Activated CD8-positive, alpha-beta memory T cell treated with anti-CD3 and anti-CD28 coated beads, Interleukin-2, amount 50 U/mL, for 1 hour (primary cell): ENCODE data around the gene ADCY3.

Experiments used
- DNase-seq: peaks from one replicate; pipeline ENCODE4 v3.0.0-alpha.2; 2020; ENCODE audit errors: extremely low read depth

Gene ADCY3

DNA sequence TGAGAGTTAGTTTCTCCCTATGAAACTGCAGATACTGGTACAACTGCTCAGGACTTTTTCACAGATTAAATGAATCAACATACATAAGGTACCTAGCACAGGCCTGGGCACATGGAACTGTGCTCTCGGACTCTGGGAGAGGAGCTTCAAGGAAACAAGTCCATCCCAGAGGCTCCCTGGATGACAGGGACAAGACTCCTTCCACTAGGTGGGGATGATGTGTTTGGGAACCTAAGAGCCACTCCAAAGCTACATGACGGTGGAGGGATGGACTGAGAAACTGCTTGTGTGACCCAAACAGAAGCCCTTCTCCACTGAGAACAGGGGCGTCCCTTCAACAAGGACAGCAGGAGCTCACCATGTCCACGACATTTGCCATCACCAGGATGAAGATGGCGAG is 89.7 kb downstream of the ADCY3 start:
- DNase-seq, result no peak

DNA sequence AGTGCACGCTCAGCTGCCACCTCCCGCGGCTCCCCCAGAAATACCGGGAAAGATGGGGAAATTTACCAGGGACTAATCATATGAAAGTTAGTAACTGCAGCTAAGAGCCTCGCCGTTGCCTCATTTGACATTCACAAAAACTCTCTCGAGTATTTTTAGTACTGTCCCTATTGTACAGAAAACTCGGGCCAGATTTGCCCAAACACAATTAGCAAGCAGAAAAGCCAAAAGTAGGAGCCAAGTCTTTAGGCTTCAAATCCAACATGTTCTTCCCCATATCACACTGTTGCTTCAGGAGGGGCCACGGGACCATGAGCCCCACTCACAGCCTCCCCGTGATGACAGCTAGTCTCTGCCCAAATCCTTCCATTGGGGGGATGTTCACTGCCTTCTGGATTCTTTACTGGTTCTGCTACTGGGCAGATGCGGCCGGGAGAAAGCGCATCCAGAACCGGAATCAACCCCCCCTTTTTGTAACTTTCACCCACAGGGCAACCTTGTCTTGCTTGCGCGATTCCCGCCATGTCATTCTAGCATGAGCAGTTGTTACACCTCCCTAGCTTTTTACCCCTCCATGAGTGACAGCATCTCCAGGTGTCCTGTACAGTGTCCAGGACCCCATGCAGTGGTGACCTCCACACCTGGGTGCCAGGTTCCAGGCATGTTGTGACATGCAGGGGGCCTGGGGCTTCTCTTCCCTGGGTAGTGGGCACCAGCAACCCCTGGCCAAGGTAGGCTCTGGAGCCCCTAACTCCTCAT is 91.6 kb downstream of the ADCY3 start:
- DNase-seq, result no peak

DNA sequence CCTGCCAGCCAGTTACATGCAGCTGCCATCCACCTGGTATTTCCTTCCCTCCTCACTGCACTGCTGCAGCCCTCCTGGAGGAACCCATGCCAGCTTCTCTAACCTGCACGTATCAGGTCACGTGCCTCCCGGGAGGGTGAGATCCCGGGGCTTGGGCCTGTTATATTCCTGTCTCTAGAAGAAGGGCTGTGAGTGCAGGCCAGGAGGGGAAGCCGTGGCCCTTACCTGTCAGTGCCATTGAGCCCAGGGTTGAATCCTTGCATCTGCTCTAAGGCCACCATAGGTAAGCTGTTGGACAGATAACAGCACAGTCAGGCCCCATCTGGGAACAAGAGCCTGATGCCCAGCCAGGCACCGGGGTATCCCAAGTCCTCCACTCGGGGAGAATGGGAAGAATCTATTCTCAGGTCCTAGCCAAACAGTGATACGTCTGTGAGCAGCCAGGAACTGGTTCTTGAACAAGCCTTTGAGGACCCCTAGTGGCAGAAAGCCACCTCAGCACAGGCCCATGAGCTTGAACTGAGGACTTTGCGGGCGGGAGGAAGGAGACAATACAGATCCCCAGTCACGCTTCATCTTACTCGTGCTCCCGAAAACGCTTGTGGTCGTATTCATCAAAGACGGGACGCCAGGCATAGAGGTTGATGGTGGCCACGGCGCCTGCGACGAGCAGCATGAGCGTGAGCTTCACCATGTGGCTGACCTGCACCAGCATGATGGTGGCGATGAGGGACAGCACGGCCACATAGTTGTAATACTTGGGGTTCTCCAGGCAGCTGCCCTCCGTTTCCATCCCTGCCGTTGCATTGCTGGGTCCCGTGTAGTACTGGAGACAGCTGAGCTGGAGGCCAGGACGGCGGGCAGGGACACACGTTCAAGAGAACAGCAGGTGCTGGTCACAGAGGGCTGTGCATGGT is 92.5 kb downstream of the ADCY3 start:
- DNase-seq, result peak; percentile 28

DNA sequence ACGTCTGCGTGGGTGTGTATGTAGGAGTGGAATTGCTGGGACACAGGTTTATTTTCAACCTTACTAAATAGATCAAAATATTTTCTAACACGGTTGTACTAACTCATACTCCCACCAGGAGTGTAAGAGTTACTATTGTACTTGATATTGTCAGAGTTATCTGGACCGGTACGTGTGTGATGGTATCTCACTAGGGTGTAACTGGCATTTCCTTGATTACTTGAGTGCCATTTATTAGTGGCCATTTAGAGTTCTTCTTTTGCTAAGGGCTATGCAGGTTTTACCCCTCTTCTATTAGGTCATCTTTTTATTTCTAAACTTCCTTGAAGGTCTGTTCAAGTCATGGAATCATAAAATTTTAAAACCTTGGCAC is 93.3 kb downstream of the ADCY3 start:
- no peak for DNase-seq

DNA sequence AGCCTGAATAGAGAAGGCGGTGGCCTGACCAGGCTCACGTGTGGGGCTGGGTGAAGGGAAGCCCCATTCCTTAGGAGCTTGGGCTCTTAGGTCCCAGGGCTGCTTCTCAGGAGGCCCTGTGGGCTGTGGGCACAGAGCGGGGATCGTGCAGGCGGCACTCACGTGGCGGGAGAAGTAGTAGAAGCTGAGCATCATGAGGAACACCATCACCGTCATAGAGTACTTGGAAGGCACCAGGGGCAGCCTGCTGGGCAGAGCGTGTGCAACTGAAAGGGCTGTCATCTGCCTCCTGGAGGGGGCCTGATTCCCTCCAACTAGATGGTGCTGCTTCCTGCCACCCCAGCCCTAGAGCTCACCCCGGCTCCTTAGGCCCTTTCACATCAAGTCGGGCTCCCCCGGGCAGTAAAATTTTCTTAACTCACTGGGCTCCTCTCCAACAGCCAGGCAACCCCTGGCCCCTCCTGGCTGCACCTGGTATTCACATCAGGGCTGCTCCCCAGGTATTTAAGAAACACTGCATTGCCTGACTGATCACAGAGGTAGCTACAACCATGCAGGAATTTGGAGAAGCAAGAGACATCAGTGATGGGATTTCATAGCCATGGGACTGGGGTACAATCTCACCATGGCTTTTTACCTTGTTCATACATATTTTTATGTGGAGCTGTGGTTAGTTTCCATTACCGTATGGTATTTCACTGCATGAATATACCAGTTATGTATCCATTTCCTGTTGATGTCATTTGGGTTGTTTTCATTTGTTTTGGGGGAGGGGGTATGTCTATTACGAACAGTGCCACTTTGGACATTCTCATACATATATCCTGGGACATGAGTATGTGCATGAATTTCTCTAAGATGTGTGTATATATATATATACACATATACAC is 93.9 kb downstream of the ADCY3 start:
- DNase-seq, result no peak

DNA sequence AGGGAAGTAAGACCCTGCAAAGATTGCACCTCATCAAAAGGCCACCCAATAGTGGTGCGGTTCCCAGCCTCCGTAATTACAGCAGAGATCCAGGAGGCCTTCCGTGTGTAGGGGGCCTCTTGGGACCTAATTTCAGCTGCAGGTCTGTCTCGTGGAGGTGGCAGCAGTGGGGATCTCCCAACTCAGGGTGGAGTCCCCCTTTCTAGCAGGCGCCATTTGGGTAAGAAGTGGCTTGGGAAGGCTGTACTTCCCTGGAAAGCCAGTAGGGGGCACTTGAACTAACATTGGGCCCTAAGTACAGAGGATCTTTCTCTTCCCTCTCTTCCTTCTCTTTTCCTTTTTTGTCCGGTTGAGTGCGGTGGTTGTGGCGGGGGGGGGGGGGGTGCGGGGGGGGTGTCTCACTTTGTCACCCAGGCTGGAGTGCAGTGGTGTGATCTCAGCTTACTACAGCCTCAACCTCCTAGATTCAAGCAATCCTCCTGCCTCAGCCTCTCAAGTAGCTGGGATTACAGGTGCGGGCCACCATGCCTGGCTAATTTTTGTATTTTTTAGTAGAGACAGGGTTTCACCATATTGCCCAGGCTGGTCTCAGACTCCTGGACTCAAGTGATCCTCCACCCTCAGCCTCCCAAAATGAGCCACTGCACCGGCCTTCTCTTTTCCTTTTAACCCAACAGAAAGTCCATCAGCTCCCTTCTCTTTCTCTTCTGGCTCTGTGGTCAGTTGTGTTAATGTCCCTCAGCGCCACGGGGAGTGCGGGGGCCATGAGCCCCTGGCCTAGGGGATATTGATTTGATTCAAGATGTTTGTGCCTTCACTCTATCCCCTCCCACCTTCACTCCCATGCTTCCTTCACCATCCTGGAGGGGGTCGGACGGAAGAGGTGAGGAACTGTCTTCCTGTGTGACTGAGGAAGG is 94.8 kb downstream of the ADCY3 start:
- DNase-seq, result no peak

DNA sequence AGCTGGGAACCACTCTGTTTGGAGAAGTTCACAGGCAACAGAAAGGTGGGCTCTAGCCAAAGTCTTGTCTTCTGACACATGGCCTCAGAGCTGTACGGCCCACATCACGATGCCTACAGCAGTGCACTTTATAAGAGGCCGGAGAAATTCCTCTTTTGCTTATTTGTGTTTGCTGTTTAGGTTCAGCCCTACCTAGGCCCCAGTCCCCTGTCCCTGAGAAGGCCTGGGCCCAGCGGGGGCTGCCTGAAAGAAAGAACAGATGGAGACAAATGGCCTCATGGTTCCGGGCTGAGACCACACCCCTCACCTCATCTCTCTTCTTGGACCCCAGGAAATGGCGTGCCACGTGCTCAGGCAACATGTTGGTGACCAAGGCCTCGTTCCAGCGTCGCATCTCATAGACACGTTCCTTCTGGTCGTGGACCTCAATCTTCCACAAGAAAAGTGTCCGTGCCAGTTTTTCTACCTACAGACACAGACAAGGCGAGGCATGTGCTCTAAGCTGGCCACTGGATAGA is 95.9 kb downstream of the ADCY3 start:
- DNase-seq, result no peak

DNA sequence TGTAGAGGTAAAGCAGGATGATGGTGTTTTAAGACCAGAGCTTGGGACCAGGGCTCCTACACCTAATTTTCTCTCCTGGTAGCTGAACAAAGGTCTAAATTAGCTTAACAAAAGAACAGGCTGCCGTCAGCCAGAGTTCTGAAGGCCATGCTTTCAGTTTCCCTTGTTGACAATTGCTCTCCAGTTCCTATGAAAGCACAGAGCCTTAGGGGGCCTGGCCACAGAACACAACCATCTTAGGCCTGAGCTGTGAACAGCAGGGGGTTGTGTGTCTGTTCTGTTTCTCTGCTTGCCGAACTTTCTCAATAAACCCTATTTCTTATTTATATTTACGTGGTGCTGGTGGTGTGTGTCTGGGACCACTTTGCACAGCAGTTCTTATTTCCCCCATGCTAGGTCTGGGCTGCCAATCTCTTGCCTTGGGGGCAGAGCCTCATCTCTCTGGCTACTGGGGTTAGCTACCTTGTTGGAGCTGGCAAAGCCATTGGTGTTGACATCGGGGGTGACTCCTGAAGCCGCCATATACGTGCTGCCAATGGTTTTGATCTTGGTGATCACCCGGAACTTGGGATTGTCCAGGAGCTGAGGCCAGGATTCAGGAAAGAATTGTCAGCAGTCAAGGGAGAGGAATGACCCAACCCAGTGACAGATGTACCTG is 97.9 kb downstream of the ADCY3 start:
- DNase-seq, result no peak

DNA sequence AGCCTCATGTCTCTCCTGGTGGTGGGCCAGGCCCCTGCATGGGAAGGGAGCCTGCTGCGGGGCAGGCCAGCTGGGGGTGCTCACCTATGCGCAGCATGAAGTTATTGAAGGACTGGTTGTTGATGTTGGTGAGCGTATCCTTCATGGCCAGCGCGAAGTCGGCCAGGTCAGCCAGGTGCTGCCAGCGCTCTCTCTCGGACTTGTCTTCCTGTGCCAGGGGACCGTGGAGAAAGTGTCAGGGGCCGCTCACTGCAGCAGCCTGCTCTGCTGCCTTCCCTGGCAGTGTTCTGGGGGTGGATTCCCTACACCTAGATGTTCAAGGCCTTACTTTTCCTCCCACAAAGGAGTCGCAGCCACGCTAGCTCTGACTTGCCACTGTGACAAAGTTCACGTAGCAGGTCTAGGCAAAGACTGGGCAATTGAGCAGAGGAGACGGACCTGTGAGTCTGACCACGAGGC is 98.6 kb downstream of the ADCY3 start:
- no peak for DNase-seq

DNA sequence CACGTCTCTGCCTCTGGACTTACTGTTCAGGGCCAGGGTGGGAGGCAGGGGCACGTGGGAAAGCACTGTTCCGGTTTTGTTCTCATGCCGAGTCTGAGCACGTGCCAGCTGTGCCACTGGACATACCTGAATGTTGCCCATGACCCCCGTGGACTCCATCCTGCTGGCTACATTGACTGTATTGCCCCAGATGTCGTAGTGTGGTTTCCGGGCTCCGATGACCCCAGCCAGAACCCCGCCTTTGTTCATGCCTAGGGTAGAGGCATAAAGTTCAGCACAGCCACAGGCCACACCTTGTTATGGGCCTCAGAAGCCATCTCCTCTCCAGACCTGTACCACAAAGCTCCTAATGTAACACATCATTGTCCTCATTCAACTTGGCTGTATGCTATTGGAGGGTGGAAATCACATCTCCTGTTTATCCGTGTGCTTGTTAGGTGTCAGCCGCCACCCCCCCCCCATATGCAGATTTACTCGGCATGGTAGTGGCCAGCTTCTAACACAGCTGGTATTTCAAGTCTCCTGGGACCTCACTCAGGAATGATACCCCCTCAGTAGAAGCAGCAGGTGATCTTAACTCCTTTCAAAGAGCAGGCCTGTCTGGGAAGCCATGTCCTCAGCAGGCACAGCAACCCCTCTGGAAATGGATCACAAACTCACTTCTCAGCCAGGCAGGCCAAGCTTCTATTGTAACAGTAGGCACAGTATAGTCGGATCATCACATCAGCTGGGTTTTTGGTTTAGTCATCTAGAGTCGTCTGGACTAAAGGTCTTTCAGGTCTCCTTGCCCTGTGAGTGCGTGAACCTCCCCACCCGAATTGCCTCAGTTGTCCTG is 99.2 kb downstream of the ADCY3 start:
- DNase-seq, result no peak

DNA sequence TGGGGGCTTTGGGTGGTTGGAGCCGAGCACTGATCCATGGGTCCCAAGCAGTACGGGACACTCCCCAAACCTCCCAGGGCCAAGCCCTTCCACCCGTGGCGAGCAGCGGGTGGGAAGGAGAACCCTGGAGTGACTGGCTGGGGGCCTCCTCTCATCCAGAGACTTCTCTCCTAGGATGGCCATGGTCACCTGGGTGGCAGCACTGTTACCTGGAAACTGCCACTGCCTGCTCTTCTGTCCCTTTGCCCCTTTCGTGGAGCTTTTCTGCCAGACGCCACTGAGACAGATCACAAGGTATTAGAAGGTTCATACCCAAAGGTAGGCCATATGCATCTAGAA is 99.9 kb downstream of the ADCY3 start:
- no peak for DNase-seq

DNA sequence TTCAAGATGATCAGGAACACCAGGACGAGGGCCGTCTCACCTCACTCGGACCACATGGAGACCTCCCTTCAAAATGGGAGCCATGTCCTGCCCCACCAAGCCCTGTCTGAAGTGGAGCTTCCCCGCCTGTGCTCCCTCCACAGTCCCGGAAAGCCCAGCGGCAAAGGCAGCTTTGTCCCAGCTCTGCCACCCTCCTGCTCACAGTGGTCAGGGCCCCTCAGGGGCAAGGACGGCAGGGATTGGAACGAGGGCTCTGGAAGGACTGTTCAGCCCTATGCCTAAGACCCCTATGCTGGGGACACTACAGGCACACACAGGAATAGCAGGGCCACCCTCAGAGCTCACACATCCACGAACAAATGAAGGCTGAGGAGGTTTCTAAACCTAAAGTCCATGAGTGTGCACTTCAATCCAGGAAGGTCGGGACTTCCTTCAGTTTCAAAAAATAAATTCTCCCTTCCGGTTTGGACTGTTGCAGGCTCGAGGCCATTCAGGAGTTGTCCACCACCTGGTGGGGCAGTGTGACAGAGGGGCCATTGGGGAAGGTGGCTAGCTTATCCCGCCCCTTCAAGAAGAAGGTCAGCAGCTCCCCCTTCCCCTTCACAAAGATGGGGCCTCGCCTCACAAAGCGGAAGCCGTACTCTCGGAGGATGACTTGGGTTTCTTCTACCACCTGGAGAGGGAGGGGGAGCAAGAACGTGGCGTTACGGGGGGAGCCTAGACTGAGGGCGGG is 100.4 kb downstream of the ADCY3 start:
- no peak for DNase-seq

DNA sequence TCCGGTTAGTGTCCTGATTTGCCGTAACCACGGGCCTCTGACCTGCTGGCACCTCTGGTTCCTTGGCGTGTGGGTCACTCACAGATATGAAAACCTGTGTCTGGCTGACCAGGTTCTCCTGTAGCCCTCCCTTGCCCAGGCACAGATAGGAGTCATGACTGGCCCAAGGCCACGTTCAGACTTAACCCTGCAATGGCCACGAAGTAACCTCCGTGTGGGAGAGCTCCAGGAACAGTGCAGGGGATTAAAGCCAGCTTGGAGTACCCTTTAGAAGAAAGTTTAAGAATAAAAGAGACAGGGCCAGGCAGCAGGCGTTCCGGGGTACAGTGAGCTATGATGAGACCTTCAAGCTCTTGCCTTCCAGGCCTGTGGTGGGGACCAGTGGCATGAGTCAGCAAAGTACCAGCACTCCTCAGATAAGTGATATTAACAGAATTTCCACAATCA is 101.3 kb downstream of the ADCY3 start:
- no peak for DNase-seq

DNA sequence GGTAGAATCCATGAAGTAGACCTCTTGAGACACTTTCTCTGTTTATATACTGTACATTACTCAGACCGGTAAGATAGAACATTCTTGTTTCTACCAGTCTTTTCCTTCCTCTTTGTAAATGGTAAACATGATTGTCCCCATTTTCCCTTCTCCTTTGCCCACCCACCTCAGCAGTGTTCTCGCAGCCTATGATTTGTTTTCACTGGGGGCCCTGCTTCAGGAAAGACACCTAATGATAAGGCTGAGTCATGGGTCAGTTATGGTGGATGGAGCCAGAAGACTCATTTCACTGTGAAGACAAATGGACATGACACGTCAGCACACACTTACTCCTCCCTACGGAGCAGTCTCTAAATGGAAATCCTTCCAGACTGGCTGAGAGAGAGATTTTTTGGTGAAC is 103.2 kb downstream of the ADCY3 start:
- no peak for DNase-seq

DNA sequence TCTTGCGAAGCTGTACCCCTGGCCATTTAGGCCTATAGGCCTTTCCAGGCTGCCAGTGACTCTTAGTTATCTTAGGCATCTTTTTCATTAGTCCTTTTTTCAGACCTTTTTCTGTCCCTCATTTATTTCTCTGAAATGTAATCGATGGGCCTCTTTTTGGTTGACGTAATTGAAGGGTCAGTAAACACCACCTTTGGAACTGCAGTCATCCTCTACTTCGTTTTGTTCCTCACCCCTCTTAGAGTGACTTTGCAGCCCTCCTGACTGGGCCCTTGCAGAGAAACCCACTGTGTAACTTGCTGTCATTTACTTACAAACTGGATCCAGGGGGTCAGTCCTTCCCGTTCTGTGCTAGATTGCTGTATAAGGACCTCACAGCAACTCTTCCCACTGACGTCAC is 103.6 kb downstream of the ADCY3 start:
- no peak for DNase-seq

DNA sequence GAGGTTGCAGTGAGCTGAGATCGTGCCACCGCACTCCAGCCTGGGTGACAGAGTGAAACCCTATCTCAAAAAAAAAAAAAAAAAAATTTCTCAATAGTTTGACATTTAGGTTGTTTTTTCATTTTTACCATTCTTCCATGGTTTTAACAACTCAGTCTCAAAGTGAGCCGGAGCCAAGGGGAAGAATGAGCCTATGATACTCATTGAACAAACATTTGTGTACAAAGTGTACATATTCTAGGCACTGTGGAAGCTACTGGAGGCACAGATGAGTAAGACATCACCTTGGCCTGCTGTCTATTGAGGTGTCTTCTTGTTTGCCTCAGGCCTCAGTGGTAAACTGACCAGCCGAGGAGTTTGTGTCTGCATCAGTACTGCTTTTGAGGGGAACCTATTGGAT is 104.9 kb downstream of the ADCY3 start:
- DNase-seq, result no peak

DNA sequence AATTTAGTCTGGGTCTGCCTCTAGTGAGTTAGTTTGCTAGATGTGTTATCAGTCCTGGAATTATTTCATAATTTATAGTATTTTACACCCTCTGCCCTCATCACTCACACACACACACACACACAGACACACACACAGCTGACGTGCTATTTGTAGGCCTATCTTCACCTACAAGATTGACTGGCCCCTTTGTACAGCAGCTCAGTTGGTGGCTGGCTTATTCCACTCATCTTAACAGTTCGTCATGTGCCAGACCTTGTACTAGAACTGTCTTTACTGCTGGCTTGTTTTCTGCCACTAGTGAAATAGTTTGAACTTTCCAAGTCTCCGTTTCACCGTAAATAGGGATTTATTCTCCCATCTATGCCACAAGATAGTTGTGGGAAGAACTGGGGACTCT is 105.5 kb downstream of the ADCY3 start:
- no peak for DNase-seq

DNA sequence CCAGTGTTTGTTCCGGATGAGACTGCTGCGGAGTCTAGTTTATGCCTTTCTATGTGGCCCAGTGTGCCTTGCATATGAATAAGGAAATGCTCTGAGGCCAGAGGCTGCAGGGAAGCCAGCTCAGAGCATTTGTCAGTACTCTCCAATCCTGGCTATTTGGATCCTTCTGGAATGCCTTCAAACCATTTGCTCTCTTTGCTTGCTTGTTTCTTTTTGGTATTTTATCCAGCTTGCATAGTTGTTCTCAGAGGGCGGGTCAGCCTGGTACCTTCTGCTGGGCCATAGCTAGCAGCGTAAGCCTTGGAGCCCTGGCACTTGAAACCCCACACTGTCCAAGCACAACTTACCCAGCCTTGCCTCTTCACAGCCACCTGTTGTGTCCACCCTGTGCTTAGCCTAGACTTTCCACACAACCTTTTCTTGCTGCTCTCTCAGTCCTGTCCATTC is 106.3 kb downstream of the ADCY3 start:
- no peak for DNase-seq
